ENCODE data around the gene ASTN2.

ASTN2 gene, protein sequence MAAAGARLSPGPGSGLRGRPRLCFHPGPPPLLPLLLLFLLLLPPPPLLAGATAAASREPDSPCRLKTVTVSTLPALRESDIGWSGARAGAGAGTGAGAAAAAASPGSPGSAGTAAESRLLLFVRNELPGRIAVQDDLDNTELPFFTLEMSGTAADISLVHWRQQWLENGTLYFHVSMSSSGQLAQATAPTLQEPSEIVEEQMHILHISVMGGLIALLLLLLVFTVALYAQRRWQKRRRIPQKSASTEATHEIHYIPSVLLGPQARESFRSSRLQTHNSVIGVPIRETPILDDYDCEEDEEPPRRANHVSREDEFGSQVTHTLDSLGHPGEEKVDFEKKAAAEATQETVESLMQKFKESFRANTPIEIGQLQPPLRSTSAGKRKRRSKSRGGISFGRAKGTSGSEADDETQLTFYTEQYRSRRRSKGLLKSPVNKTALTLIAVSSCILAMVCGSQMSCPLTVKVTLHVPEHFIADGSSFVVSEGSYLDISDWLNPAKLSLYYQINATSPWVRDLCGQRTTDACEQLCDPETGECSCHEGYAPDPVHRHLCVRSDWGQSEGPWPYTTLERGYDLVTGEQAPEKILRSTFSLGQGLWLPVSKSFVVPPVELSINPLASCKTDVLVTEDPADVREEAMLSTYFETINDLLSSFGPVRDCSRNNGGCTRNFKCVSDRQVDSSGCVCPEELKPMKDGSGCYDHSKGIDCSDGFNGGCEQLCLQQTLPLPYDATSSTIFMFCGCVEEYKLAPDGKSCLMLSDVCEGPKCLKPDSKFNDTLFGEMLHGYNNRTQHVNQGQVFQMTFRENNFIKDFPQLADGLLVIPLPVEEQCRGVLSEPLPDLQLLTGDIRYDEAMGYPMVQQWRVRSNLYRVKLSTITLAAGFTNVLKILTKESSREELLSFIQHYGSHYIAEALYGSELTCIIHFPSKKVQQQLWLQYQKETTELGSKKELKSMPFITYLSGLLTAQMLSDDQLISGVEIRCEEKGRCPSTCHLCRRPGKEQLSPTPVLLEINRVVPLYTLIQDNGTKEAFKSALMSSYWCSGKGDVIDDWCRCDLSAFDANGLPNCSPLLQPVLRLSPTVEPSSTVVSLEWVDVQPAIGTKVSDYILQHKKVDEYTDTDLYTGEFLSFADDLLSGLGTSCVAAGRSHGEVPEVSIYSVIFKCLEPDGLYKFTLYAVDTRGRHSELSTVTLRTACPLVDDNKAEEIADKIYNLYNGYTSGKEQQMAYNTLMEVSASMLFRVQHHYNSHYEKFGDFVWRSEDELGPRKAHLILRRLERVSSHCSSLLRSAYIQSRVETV (N-terminal part only)

DNA sequence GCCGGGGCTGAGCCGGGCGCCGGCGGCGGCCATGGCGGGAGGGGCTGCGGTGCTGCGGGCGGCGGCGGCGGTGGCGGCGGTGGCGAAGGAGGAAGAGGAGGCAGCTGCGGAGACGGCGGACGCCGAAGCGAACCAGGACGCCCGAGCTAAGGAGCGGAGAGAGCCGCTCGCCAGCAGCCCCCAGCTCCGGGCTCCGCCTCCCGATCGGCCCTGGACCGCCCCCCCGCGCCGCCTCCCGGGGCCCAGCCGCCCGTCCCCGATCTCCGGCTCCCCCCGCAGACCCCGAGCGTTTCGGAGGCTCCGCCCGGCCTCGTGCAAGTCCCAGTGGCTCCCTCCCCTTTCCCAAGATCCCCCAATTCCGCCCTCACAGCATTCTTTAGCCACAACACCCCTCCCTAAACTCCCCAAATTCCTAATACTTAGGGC lies at the start of gene ASTN2:
Gene ASTN2 (minus strand): TSS at position 152 of the 426 bp plus-strand sequence. CDS start 119 bp downstream, at position 33.
- FAIRE-seq (no peak), DNase-seq (ENCODE audit: insufficient read length, low spot score) (no peak)
- TF ChIP-seq POLR2A (IDR thresholded peaks at IDR 0.05; ENCODE audit: low read depth, low read length): no peak

DNA sequence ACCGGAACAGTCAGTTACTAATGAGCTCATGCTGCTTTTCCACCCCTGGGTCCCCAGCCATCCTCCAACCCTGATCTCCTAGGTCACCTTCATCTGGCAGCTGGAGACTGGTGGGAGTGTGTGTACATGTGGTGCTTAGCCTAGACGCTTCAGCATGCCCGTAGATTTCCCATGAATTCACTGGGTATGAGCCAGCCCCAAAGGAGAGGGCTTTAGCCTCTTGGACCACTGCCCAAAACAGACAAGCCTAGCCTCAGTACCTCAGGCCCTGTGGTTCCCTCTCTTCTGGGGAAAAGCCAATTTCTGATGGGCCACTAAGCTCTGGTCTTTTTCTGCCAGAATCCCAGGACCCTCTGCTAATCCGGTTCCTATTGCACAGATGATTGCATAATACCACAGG lies 48.0 kb upstream of the ASTN2 start:
- DNase-seq (ENCODE audit: insufficient read length, low spot score) (no peak), FAIRE-seq (no peak)
- no peak for TF ChIP-seq POLR2A (IDR thresholded peaks at IDR 0.05; ENCODE audit: low read depth, low read length)

DNA sequence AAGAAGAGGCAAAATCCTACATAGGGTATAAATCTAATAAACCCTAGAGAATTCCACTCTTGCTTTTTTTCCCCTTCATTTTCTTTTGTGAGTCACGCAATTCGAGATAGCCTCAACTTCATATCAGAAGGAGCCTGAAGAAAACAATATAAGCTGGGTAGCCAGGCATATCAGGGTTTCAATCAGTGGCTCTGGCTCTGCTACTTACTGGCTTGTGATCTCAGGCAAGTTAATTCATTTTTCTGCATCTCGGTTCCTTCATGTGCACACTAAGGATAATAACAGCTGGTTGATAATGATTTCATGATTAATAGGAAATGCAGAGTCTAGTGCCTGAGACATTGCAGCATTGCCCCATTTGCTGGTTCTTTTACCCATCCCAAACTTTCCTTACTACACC lies 46.5 kb upstream of the ASTN2 start:
- FAIRE-seq (no peak), DNase-seq (ENCODE audit: insufficient read length, low spot score) (no peak)
- no peak for TF ChIP-seq POLR2A (IDR thresholded peaks at IDR 0.05; ENCODE audit: low read depth, low read length)

DNA sequence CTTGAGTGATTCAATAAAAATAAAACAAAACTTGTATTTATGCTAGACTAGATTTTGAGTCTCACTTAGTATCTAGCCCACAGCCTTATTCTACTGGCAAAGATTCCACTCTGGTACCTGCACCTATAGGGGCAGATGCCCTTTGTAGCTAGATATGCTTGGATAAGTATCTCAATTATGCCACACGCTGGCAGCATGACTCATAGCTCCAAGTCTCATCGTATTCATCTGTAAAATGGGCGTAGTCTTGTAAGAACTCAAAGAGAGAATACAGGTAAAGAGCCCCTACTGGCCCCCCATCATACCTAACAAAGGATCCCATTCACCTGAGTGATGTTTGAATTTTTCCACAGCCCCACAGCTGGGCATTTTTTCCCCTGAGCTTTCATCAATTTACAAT lies 45.9 kb upstream of the ASTN2 start:
- FAIRE-seq (no peak), DNase-seq (ENCODE audit: insufficient read length, low spot score) (no peak)
- TF ChIP-seq POLR2A (IDR thresholded peaks at IDR 0.05; ENCODE audit: low read depth, low read length): no peak

DNA sequence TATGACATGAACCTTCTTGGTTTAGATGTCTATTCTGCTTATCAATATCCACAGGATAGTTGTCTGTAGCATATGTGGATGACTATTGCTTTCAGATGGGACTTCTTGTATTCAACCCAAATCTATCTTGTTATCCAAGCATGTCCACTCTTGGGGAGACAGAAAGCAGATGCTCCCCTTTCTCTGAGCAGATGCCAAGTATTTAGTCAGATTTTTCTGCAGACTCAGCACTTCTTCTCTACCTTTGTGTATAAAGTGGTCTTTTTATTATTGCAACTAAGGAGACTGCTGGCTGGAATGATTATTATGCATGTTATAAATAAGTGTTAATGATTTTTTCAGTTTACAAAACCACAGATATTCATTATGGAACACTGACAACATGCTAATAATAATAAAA lies 45.1 kb upstream of the ASTN2 start:
- no peak for TF ChIP-seq POLR2A (IDR thresholded peaks at IDR 0.05; ENCODE audit: low read depth, low read length)
- FAIRE-seq: no peak
- no peak for DNase-seq (ENCODE audit: insufficient read length, low spot score)

DNA sequence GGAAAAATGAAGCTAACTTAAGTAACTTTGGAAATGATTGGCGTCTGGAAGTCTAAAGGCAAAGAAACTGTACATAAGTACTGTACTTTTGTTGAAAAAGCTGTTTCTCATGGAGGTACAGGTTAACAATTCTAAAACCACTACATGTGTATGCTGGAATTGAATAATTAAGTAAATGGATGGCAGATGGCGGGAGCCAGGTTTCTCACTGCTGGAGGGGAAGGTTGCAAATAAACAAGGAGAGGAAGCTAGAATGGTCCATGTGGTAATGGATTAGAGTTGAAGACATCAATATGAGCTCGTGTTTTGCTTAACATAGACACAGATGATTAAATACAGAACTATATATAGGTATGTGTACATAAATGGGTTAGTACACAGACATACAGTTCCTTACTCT lies 43.2 kb upstream of the ASTN2 start:
- DNase-seq (ENCODE audit: insufficient read length, low spot score) (no peak), FAIRE-seq (no peak)
- no peak for TF ChIP-seq POLR2A (IDR thresholded peaks at IDR 0.05; ENCODE audit: low read depth, low read length)

DNA sequence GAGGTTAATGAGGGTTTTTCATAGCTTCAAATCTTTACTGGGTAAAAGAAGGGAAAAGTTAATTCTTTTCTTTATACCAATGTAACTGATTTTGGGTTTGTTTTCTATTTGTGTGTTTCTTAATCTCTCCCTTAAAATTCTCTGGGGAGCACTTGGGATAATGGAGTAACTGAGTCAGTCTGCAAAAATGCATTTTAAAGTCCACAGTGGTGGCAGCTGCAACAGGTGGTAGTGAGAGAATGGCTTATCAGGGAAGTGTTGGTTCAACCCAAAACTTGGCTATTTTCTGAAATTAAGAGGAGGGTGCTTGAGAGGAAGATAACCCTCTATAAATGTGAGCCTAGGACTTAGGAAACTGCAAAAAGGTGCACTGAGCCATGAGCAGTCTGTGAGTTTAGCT lies 39.9 kb upstream of the ASTN2 start:
- FAIRE-seq (no peak), DNase-seq (ENCODE audit: insufficient read length, low spot score) (no peak)
- no peak for TF ChIP-seq POLR2A (IDR thresholded peaks at IDR 0.05; ENCODE audit: low read depth, low read length)

DNA sequence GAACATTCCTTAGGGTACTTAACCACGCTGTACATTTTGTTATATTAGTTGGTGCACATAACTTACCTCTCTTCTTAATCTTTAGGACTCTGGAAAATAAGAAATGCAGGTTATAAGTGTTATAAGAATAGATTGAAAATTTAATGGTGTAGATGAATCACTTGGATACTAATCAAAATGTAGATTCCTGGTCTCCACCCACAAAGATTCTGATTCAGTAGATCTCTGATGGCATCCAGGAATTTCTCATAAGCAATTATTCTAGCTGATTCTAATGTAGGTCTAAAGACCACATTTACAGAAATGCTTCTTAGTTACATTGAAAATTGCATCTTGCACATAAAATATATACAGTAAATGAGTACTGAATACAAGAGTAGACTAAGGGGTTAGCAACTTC lies 38.9 kb upstream of the ASTN2 start:
- no peak for FAIRE-seq
- TF ChIP-seq POLR2A (IDR thresholded peaks at IDR 0.05; ENCODE audit: low read depth, low read length): no peak

DNA sequence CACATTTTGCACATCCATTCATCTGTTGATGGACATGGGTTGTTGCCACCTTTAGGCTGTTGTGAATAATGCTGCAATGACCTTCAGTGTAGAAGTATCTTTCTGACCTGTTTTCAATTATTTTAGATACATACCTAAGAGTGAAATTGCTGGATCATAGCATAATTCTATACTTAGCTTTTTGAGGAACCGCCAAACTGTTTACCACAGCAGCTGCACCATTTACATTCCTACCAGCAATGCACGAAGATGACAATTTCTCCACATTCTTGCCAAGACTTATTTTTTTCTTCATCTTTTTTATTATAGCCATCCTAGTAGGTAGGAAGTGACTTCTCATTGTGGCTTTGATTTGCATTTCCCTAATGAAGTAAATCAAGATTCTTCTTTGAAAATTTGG lies 36.5 kb upstream of the ASTN2 start:
- DNase-seq (ENCODE audit: insufficient read length, low spot score) (no peak), FAIRE-seq (no peak)
- no peak for TF ChIP-seq POLR2A (IDR thresholded peaks at IDR 0.05; ENCODE audit: low read depth, low read length)

More for the DNA sequence above, 38.9 kb upstream of the ASTN2 start:
- DNase-seq (ENCODE audit: insufficient read length, low spot score): no peak

DNA sequence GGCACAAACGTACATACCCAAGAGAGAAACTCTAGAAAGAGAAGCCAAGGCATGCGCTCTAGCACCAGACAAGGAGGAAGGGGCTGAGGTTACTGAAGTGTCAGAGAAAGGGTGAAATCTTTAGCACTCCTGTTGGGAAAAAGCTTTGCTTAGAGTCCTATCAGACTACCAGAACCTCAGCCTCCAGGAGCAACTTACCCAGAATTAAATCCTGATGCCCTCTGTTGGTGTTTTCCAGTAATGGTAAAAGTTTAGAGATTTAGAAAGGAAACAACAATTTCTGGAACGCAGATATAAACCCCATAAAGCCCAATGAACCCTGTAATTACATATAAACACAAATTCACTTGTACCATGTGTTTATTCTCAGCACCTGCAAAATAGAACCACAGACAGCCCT lies 33.2 kb upstream of the ASTN2 start:
- DNase-seq (ENCODE audit: insufficient read length, low spot score): no peak
- TF ChIP-seq POLR2A (IDR thresholded peaks at IDR 0.05; ENCODE audit: low read depth, low read length): no peak
- FAIRE-seq: peak; percentile 65

DNA sequence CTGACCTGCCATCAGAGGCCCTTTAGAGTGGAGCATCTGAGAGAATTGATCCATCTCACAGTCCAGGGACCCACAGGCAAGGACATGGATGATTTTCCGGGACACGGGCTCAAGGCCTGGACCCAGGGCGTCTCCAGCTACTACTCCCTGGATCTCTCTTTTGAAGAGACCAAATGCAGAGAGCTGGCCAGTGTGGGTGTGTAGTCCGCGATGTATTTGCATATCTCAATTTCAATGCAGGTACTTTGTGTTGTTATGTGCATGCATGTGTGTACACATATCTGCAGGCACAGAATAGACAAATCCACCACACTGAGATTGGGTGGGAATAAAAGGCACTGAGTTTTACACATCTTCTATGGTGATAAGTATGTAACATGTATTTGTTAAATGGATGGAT lies 30.8 kb upstream of the ASTN2 start:
- TF ChIP-seq POLR2A (IDR thresholded peaks at IDR 0.05; ENCODE audit: low read depth, low read length): no peak
- DNase-seq (ENCODE audit: insufficient read length, low spot score): no peak
- no peak for FAIRE-seq

DNA sequence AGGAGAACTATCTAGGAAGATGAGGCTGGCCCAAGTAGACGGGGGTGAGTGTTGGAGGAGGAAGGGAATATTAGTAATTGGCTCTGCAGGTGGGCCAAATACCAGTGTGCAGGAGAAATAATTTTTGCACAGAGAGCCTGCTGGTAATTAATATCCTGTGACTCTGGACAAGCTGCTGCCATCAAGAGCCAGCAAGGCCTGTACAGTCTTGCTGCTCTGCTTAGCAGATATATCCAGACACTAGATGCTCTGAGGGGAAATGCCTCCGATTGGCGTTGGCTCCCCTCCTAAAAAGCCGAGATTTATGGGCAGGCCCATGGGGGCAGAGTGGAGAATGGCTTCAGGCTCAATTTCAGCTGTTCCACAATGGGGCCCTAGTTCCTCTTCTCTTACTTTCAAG lies 29.6 kb upstream of the ASTN2 start:
- no peak for DNase-seq (ENCODE audit: insufficient read length, low spot score)
- no peak for TF ChIP-seq POLR2A (IDR thresholded peaks at IDR 0.05; ENCODE audit: low read depth, low read length)
- no peak for FAIRE-seq

DNA sequence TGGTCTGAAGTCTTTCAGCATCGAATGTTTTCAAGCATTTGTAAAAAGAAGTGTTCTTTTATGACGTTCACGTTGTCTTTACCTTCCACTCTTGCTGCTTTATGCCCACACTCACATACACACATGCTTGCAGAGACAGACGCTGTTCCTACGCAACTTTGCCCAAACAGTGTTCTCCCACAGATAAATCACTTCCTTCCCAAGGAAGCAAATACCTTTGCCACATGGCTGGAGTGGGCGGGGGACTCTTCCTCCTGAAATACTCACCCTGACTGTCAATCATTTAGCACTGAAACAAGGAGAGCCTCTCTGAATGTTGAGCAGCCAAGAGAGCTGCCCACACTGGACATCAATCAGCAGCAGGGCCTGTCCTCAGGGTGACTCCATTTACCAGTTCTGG lies 22.4 kb upstream of the ASTN2 start:
- DNase-seq (ENCODE audit: insufficient read length, low spot score) (no peak), FAIRE-seq (no peak)
- no peak for TF ChIP-seq POLR2A (IDR thresholded peaks at IDR 0.05; ENCODE audit: low read depth, low read length)
